Forelimb muscle (tissue), 1 donor: ENCODE measurements around the gene LRRD1. TPM values are rescaled to one million over a fixed set of nuclear protein-coding genes. Genes with fewer than 3 reads are reported as not detected.

Experiments
- polyA plus RNA-seq: library from polyadenylated mRNA; unstranded; fragments of 120-200 nt; gene quantifications from one replicate; pipeline ENCODE4 v1.2.1, GENCODE V29; 2013; ENCODE audit not compliant: insufficient read length

Gene LRRD1
- polyA plus RNA-seq, 1 donor: 0.44 TPM

Other genes with a start within 250 kb of the LRRD1 start
- gene AKAP9, start 238.3 kb downstream of the LRRD1 start, polyA plus RNA-seq: 79.2 TPM
- 32.2 TPM for gene CYP51A1, start 44.7 kb downstream of the LRRD1 start, polyA plus RNA-seq
- 23.9 TPM for gene KRIT1, start 66.8 kb upstream of the LRRD1 start, polyA plus RNA-seq
- gene ANKIB1, start 66.8 kb upstream of the LRRD1 start, polyA plus RNA-seq: 24.7 TPM